ENCODE measurements around the gene PADI3. TPM values are rescaled to one million over a fixed set of nuclear protein-coding genes. Genes with fewer than 3 reads are reported as not detected.

PADI3 gene
- polyA plus RNA-seq, 4 donors = 0.01 to 0.04 TPM; not detected in 2

DNA sequence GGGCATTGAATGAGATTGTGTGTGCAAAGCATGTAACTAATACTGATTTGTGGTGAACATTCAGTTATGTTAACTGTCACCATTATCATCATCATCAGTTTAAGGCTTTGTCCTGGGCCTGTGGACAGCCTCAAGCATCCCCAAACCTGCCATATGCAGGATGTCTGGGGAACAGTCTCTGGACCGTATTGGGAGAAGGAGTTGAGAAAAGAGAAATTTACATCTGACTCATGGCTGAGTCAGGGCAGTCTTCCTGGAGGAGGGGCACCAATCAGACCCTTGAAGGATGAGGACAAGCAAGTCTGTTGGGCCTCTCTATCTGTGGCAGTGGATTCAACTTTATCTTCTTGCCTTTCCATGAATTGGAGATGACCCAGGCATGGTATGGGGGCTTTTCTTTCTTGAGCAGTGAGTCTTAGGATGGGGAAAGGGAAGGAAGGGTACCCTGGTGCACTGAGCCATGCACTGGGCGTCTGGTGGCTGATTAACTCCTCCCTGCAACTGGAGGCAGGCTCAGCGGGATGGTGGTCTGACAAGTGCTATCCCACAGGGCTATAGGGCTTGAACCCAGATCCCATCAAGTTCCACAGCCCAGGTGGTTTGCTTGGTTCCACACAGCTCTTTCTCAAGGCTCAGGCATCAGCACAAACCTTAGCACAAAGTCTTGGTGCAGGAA is 2.9 kb downstream of the PADI3 start:
- H3K9me3 ChIP-seq (ENCODE audit: control insufficient read depth in 2 of 2, insufficient read depth in 1 of 2, low read depth in 1 of 2, low read length in 1 of 2) = no peaks in the 10 kb centered on the region
- H3K4me1 ChIP-seq (ENCODE audit: control insufficient read depth in 3 of 3, insufficient read depth in 2 of 3, low read depth in 1 of 3, low read length in 2 of 3) = no peaks in the 10 kb centered on the region
- no peak for FAIRE-seq
- H3K27ac ChIP-seq (ENCODE audit: low read depth in 1 of 3, low read length in 2 of 3) = no peak overlapping the region
- DNase-seq = no peak
- H3K36me3 ChIP-seq (ENCODE audit: control insufficient read depth in 3 of 3, insufficient read depth in 2 of 3, low read depth in 1 of 3, low read length in 3 of 3) = no peaks in the 10 kb centered on the region
- peaks cover 0 to 3% (median 2%) of the 10 kb centered on the region in 3 donors for H3K27me3 ChIP-seq (ENCODE audit: control insufficient read depth in 3 of 3, insufficient read depth in 3 of 3, low read length in 3 of 3)
- WGBS, 3 donors = 54 to 72% (median 62%) methylated on average over 3 of the region's 3 CpGs
- H3K4me3 ChIP-seq (ENCODE audit: low read depth in 1 of 3, low read length in 3 of 3) = no peak overlapping the region

DNA sequence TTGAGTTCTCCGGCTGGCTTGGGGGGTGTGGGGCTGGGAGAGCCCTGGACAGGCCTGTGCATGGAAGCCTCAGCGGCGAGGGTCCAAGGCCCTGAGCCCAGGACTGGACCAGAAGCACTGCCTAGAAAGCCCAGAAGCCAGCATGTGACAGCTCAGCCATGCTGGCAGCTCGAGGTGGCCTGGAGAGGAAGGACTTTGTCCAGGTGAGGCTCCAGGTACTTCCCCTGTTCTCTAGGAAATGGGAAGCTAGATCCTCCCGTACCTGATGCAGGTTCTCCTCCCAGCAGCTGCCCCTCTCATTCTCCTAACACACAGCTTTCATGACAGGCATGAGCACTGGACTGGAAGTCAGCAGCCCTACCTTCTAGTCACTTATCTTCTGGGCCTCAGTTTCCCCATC is 6.4 kb downstream of the PADI3 start:
- no peak overlapping the region for H3K4me3 ChIP-seq (ENCODE audit: low read depth in 1 of 3, low read length in 3 of 3)
- no peaks in the 10 kb centered on the region for H3K4me1 ChIP-seq (ENCODE audit: control insufficient read depth in 3 of 3, insufficient read depth in 2 of 3, low read depth in 1 of 3, low read length in 2 of 3)
- no peaks in the 10 kb centered on the region for H3K9me3 ChIP-seq (ENCODE audit: control insufficient read depth in 2 of 2, insufficient read depth in 1 of 2, low read depth in 1 of 2, low read length in 1 of 2)
- no peak overlapping the region for H3K27ac ChIP-seq (ENCODE audit: low read depth in 1 of 3, low read length in 2 of 3)
- DNase-seq = peak in 1 of 2 donors; percentile 70
- FAIRE-seq = no peak
- WGBS, 3 donors = 43 to 66% (median 63%) methylated on average over 5 of the region's 5 CpGs
- peaks cover 0 to 3% (median 0%) of the 10 kb centered on the region in 3 donors for H3K27me3 ChIP-seq (ENCODE audit: control insufficient read depth in 3 of 3, insufficient read depth in 3 of 3, low read length in 3 of 3)
- H3K36me3 ChIP-seq (ENCODE audit: control insufficient read depth in 3 of 3, insufficient read depth in 2 of 3, low read depth in 1 of 3, low read length in 3 of 3) = no peaks in the 10 kb centered on the region

DNA sequence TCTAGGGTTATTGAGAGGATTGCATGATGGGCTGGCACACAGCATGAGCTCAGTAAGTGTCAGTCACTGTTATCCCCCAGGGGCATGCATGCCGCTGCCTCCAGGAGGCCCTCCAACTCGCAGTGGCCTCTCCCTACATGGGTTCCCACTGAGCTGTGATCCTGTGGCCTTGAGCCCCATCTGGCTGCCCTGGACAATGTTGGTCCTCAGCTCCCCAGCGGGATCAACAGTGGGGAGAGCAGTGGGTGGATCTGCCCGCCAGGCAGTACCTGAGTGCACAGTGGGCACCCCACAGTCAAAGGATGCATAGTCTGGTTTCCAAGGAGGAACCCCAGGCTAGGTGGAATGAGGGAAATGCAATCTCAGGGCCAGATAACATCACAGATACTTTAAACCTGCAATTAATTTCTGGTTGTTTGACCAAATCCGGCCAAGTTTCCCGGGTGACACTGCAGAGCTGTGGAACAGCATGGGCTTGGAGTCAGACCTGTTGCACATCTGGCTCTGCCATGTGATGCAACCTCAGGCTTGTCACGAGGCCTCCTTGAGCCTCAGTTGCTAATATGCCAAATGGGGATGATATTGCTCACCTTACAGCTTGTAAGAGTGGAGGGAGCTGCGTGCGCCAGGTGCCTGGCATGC is 9.3 kb downstream of the PADI3 start:
- Histone ChIP-seq H3K9me3 (ENCODE audit: control insufficient read depth in 2 of 2, insufficient read depth in 1 of 2, low read depth in 1 of 2, low read length in 1 of 2) (no peaks in the 10 kb centered on the region), H3K27me3 (ENCODE audit: control insufficient read depth in 3 of 3, insufficient read depth in 3 of 3, low read length in 3 of 3) (peaks cover 0 to 3% (median 0%) of the 10 kb centered on the region in 3 donors), H3K36me3 (ENCODE audit: control insufficient read depth in 3 of 3, insufficient read depth in 2 of 3, low read depth in 1 of 3, low read length in 3 of 3) (no peaks in the 10 kb centered on the region), H3K4me3 (ENCODE audit: low read depth in 1 of 3, low read length in 3 of 3) (no peak overlapping the region), H3K4me1 (ENCODE audit: control insufficient read depth in 3 of 3, insufficient read depth in 2 of 3, low read depth in 1 of 3, low read length in 2 of 3) (no peaks in the 10 kb centered on the region), H3K27ac (ENCODE audit: low read depth in 1 of 3, low read length in 2 of 3) (no peak overlapping the region)
- 62 to 74% (median 69%) methylated on average over 9 of the region's 9 CpGs for WGBS, 3 donors
- FAIRE-seq = no peak
- DNase-seq = no peak

DNA sequence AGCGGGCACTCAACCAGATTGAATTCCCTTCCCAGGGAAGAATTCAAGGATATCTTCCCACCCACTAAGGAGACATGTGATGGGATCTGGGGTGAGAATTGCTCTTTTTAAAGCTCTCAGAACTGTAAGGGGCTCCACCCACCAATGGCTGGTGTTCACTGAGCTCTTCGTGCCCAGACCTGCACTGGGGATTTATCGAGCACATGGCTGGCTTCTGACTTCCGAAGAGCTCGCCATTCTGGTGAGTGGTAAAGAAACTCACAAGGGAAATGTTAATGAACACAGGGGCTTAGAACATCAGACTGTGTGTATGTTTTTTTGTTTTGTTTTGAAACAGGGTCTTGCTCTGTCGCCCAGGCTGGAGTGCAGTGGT is 9.8 kb downstream of the PADI3 start:
- no peaks in the 10 kb centered on the region for H3K4me1 ChIP-seq (ENCODE audit: control insufficient read depth in 3 of 3, insufficient read depth in 2 of 3, low read depth in 1 of 3, low read length in 2 of 3)
- H3K9me3 ChIP-seq (ENCODE audit: control insufficient read depth in 2 of 2, insufficient read depth in 1 of 2, low read depth in 1 of 2, low read length in 1 of 2) = no peaks in the 10 kb centered on the region
- FAIRE-seq (no peak), DNase-seq (no peak)
- H3K27ac ChIP-seq (ENCODE audit: low read depth in 1 of 3, low read length in 2 of 3) = no peak overlapping the region
- H3K4me3 ChIP-seq (ENCODE audit: low read depth in 1 of 3, low read length in 3 of 3) = no peak overlapping the region
- H3K27me3 ChIP-seq (ENCODE audit: control insufficient read depth in 3 of 3, insufficient read depth in 3 of 3, low read length in 3 of 3) = peaks cover 0 to 3% (median 0%) of the 10 kb centered on the region in 3 donors
- 84 to 90% (median 89%) methylated on average over 6 of the region's 6 CpGs for WGBS, 3 donors
- no peaks in the 10 kb centered on the region for H3K36me3 ChIP-seq (ENCODE audit: control insufficient read depth in 3 of 3, insufficient read depth in 2 of 3, low read depth in 1 of 3, low read length in 3 of 3)

DNA sequence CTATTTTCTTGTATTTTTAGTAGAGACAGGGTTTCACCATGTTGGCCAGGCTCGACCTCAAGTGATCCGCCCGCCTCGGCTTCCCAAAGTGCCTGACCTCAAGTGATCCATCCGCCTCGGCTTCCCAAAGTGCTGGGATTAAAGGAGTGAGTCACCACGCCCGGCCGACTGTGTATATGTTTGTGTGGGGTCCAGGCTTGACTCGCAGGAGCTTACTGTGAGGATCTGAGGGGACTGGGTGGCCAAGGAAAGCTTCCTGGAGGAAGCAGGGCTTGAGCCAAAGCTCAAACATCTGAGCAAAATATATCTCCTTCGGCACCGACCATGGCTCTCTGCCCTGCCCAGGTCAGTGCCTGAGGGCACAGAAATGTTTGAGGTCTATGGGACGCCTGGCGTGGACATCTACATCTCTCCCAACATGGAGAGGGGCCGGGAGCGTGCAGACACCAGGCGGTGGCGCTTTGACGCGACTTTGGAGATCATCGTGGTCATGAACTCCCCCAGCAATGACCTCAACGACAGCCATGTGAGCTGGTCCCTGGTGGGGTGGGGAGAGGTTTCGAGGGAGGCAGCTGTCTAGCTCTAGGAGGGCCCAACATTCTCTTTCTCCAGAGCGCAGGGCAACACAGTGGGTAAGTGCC is 10.5 kb downstream of the PADI3 start:
- WGBS, 3 donors = 68 to 72% (median 71%) methylated on average over 24 of the region's 24 CpGs
- H3K27ac ChIP-seq (ENCODE audit: low read depth in 1 of 3, low read length in 2 of 3) = no peak overlapping the region
- FAIRE-seq = no peak
- no peaks in the 10 kb centered on the region for H3K36me3 ChIP-seq (ENCODE audit: control insufficient read depth in 3 of 3, insufficient read depth in 2 of 3, low read depth in 1 of 3, low read length in 3 of 3)
- no peak for DNase-seq
- no peak overlapping the region for H3K4me3 ChIP-seq (ENCODE audit: low read depth in 1 of 3, low read length in 3 of 3)
- H3K27me3 ChIP-seq (ENCODE audit: control insufficient read depth in 3 of 3, insufficient read depth in 3 of 3, low read length in 3 of 3) = peaks cover 0 to 3% (median 0%) of the 10 kb centered on the region in 3 donors
- no peaks in the 10 kb centered on the region for H3K9me3 ChIP-seq (ENCODE audit: control insufficient read depth in 2 of 2, insufficient read depth in 1 of 2, low read depth in 1 of 2, low read length in 1 of 2)
- no peaks in the 10 kb centered on the region for H3K4me1 ChIP-seq (ENCODE audit: control insufficient read depth in 3 of 3, insufficient read depth in 2 of 3, low read depth in 1 of 3, low read length in 2 of 3)

GRCh38 chr1:17260264-17260663 is 11.4 kb downstream of the PADI3 start:
- H3K36me3 ChIP-seq (ENCODE audit: control insufficient read depth in 3 of 3, insufficient read depth in 2 of 3, low read depth in 1 of 3, low read length in 3 of 3) = no peaks in the 10 kb centered on the region
- no peak for FAIRE-seq

GRCh38 chr1:17260738-17261137 is 11.8 kb downstream of the PADI3 start:
- H3K4me3 ChIP-seq (ENCODE audit: low read depth in 1 of 3, low read length in 3 of 3) = no peak overlapping the region
- H3K27me3 ChIP-seq (ENCODE audit: control insufficient read depth in 3 of 3, insufficient read depth in 3 of 3, low read length in 3 of 3) = peaks cover 0 to 3% (median 0%) of the 10 kb centered on the region in 3 donors
- H3K4me1 ChIP-seq (ENCODE audit: control insufficient read depth in 3 of 3, insufficient read depth in 2 of 3, low read depth in 1 of 3, low read length in 2 of 3) = no peaks in the 10 kb centered on the region
- H3K27ac ChIP-seq (ENCODE audit: low read depth in 1 of 3, low read length in 2 of 3) = no peak overlapping the region
- H3K36me3 ChIP-seq (ENCODE audit: control insufficient read depth in 3 of 3, insufficient read depth in 2 of 3, low read depth in 1 of 3, low read length in 3 of 3) = no peaks in the 10 kb centered on the region
- H3K9me3 ChIP-seq (ENCODE audit: control insufficient read depth in 2 of 2, insufficient read depth in 1 of 2, low read depth in 1 of 2, low read length in 1 of 2) = no peaks in the 10 kb centered on the region
- no peak for DNase-seq
- 66 to 79% (median 74%) methylated on average over 5 of the region's 5 CpGs for WGBS, 3 donors
- no peak for FAIRE-seq

More at GRCh38 chr1:17260264-17260663, 11.4 kb downstream of the PADI3 start:
- WGBS, 3 donors = 75 to 84% (median 80%) methylated on average over 7 of the region's 7 CpGs
- Histone ChIP-seq H3K9me3 (ENCODE audit: control insufficient read depth in 2 of 2, insufficient read depth in 1 of 2, low read depth in 1 of 2, low read length in 1 of 2) (no peaks in the 10 kb centered on the region), H3K4me3 (ENCODE audit: low read depth in 1 of 3, low read length in 3 of 3) (no peak overlapping the region), H3K27me3 (ENCODE audit: control insufficient read depth in 3 of 3, insufficient read depth in 3 of 3, low read length in 3 of 3) (peaks cover 0 to 3% (median 0%) of the 10 kb centered on the region in 3 donors), H3K27ac (ENCODE audit: low read depth in 1 of 3, low read length in 2 of 3) (no peak overlapping the region), H3K4me1 (ENCODE audit: control insufficient read depth in 3 of 3, insufficient read depth in 2 of 3, low read depth in 1 of 3, low read length in 2 of 3) (no peaks in the 10 kb centered on the region)
- DNase-seq = no peak

DNA sequence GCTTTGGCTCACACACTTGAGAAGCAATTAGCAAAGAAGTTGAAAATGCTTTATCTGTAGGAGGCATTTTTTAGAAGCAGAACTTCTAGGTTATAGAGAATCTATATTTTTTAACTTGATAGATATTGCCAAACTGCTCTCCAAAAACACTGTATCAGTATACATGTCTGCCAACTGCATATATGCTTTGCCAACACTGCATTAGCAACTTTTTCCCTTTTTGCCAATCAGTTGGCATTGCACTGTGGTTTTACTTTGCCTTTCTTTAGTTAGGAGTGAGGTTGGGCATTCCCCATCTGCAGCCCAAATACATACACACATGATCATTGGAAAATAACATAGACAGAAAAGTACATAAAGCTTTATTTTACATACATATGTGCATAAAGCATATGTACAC is 15.0 kb downstream of the PADI3 start:
- H3K4me3 ChIP-seq (ENCODE audit: low read depth in 1 of 3, low read length in 3 of 3) = no peak overlapping the region
- H3K36me3 ChIP-seq (ENCODE audit: control insufficient read depth in 3 of 3, insufficient read depth in 2 of 3, low read depth in 1 of 3, low read length in 3 of 3) = no peaks in the 10 kb centered on the region
- H3K9me3 ChIP-seq (ENCODE audit: control insufficient read depth in 2 of 2, insufficient read depth in 1 of 2, low read depth in 1 of 2, low read length in 1 of 2) = no peaks in the 10 kb centered on the region
- FAIRE-seq (no peak), DNase-seq (no peak)
- no peak overlapping the region for H3K27ac ChIP-seq (ENCODE audit: low read depth in 1 of 3, low read length in 2 of 3)
- no peaks in the 10 kb centered on the region for H3K27me3 ChIP-seq (ENCODE audit: control insufficient read depth in 3 of 3, insufficient read depth in 3 of 3, low read length in 3 of 3)
- no peaks in the 10 kb centered on the region for H3K4me1 ChIP-seq (ENCODE audit: control insufficient read depth in 3 of 3, insufficient read depth in 2 of 3, low read depth in 1 of 3, low read length in 2 of 3)
